Inflammatory macrophage treated with lipopolysaccharide for 1 hour (primary cell): ENCODE data around the gene PRLHR.
A peak's percentile ranks its signal among the peaks of the same experiment; 100 is the strongest.

Source experiments
- DNase-seq, 2 donors: peaks; one replicate each; pipeline ENCODE4 v3.0.0-alpha.2; 2020 to 2022

The PRLHR gene

DNA sequence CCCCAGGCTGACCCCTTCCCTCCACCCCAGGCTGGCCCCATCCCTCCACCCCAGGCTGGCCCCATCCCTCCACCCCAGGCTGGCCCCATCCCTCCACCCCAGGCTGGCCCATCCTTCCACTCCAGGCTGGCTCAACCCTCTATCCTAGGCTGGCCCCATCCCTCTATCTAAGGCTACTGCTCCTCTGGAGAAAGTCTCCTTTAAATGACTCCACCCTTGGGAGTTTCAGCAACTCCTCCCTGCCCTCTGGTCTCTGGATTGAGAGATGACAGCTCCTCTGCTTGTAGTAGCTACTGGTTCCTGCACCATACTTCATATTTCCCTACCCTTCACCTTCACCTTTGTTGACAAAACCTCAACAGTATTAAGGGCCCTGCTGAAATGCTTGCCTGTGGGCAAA, 8.5 kb downstream of the PRLHR start:
- DNase-seq: no peak

GRCh38 chr10:118585794-118586193, 9.7 kb downstream of the PRLHR start:
- no peak for DNase-seq

GRCh38 chr10:118585234-118585633, 10.2 kb downstream of the PRLHR start:
- no peak for DNase-seq

DNA sequence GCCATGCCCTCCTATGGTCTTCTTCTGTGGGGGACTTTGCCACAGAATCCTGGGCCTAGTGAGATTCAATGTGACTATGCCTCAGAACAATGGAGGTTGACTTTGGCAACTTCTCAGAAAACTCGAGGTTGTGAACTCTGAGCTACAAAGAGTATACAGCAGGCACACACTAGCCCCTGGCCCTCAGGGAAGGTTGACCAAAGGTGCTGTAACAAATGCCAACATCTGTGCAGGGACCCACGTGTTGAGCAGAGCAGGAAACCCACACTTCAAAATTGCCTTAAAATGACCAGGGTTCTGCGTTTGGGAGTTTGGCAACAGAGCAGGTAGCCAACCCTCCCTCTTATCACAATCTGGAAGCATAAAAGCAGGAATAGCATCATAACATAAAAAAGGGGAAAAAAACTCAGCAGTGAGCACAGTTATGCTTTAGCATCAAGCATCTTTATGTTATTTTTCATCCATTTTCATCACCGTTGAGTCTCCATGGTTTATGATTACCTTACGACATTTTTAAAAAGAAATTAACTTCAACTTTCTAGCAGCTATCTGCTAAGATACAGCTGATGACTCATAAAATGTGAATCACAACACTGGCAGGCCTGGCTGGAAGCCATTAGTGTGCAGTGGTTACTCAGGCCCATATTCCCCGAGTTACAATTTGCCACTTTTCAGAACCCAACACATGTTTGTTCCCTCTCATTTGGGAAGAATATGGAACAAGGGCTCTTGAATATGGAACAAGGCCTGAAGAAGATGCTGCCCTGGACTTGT, 11.1 kb downstream of the PRLHR start:
- DNase-seq: no peak

DNA sequence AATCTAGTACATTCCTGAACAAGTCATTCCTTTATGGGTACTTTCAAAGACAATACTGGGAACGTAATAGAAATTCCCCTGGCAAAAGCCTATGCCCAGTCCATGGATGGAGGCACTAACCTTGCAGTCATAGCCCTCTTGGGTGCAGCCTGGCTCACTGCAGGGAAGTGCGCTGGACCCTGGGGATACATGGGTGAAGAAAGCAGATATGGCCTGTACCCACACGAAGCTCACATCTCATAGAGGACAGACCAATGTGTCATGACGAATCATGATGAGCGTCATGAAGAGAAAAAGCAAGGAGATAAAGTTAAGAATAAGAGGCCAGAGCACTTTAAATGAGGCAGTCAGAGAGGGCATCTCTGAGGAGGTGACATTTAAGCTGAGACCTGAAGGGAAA, 11.8 kb downstream of the PRLHR start:
- no peak for DNase-seq

DNA sequence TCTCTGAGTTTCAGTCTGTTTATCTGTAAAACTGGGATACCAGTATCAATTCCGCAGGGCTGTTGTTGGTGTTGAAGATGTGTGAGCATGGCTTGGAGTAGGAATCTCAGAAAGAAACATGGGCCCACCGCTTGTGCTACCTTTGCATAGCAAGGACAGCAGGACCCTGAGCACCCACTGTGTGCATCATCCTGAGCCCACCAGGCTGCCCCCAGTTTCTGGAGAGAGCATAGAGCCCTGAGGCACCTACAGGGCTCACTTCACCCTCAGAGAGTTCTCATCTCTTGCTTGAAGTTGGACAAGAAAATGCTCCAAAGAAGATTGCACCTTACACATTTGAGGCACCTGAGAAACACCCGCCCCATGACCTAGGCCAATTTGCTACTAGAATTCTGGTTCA, 12.9 kb downstream of the PRLHR start:
- DNase-seq: no peak

- DNase-seq: no peak
These were observed 14.1 kb downstream of the PRLHR start for GRCh38 chr10:118581340-118581739.

GRCh38 chr10:118580702-118581101, 14.7 kb downstream of the PRLHR start:
- no peak for DNase-seq

GRCh38 chr10:118573512-118573911, 21.9 kb downstream of the PRLHR start:
- no peak for DNase-seq

DNA sequence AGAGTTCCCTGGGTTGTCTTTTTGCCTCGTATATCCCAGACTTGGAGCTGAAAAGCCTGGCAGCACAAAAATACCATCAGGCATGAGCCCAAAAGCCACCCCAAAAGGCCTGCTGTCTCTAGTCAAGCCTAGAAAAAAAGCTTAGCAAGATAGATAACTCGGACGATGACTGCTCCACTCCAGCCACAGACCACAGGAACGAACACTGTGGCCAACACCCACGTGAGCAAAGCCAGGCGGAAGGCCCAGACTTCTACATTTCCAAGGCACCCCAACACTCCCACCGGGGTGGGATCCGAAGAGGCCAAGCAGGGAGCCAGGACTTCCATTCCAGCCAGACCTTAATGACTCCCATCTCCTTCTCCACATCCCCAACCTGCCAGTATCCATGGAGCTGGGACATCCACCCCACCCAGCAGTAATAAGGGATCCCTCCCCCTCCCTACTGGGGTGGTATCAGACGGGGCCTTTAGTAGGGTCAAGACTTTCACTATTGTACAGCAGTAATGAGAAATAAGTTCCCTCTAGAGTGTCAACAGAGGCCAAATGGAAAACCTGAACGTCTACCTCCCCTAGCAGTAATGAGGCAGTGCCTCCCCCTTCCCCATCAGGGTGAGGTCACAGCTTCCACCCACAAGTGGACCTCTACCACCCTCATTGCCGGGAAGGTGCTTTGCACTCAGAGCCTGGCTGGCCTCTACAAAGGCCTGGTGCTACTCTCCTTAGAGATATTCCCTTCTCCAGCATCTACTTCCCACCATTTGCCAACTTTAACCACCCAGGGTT, 23.0 kb downstream of the PRLHR start:
- DNase-seq: no peak

DNA sequence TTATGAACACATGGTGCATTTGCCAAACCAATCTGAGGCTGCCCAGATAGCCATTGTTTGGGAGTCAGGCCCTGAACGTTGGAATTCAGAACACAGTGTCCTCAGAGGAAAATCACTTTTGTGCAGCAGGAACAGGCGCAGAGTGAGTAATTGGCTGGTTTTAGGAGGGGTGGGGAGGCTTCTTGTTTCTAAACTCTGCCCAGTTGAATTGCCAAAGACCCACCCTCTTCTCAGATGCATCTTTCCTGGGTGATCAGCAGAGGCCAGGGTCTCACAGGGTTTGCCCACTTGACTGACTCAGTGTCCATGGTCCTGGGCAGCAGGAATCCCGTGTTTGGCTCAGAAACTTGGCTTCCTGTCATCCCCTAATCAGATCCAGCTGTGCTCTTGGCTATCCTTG, 24.3 kb downstream of the PRLHR start:
- DNase-seq: no peak

GRCh38 chr10:118570591-118570990, 24.9 kb downstream of the PRLHR start:
- no peak for DNase-seq

GRCh38 chr10:118569882-118570252, 25.6 kb downstream of the PRLHR start:
- no peak for DNase-seq

DNA sequence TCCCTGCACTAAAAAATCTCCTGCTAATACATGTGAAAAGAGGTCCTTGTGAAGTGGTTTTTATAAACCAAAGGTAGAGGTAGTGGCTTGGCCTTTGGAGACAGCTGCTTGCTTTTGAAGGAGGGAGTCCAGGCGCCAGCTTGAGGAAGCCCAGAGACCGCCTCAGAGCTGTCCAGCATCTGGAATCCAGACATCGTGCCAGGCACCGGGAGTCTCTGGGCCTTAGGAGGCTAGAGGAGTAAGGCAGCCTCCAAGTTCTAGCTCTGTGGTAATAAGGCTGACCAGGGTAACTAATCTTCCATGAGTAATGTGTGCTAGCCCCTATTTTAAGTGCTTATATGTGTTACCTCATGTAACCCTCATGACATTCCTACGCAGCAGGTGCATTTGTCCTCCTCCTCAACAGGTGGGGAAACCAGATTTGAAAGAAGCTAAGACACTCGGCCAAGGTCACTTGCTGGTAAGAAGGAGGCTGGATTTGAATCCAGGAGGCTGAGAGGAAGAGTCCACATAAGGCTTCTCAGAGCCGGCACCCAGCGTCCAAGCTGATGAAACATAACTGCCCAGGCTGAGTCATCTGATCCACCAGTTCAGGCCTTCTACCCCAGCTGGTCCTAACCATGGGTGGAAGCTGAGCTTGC, 26.1 kb downstream of the PRLHR start:
- no peak for DNase-seq

DNA sequence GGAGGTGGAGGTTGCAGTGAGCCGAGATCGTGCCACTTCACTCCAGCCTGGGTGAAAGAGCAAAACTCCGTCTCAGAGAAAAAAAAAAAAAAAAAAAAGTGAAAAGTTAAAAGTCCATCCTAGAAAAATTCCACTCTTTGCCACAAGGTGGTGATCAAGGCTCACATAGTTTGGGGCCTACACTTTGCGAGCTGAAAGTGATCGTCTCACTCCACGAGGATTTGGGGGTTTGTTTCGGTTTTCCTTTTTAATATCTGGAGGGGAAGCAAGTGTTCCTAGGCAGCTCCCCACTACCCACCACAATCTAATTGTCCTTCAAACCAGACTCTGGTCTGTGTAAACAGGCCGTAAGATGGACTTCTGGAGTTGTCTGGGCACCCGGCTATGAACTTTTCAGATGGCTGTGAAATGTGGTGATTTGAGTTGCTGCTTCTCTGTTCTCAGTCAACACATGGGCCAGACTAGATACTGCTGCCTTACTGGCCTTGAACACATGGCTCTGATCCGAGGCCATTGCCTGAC, 27.1 kb downstream of the PRLHR start:
- peak; percentile 47 to 91 for DNase-seq

DNA sequence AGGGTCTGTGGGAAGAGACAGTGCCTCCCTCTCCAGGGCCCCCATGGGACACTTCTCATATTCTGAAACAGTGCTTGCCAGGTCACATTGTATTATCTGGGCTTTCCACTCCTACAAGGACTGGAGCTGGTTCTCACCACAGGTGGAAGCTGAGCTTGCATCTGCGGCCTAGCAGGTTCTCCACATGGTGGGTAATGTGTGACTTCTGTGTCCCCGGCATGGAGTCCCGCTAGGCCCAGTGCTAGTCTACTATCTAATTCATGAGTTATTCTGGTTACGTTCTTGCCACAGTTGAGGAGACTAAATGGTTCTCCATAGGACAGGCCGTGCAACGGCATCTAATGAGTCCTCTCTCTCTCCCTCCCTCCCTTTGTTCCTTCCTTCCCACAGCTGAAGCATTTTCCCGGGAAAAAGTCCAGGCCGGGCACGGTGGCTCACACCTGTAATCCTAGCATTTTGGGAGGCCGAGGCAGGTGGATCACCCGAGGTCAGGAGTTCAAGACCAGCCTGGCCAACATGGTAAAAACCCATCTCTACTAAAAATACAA, 27.7 kb downstream of the PRLHR start:
- DNase-seq: no peak

GRCh38 chr10:118566911-118567310, 28.5 kb downstream of the PRLHR start:
- DNase-seq: no peak

- DNase-seq: no peak
These were observed 30.0 kb downstream of the PRLHR start for GRCh38 chr10:118565301-118566075.

- DNase-seq: no peak
These were observed 30.8 kb downstream of the PRLHR start for GRCh38 chr10:118564652-118565051.

GRCh38 chr10:118564114-118564513, 31.3 kb downstream of the PRLHR start:
- DNase-seq: no peak

- DNase-seq: no peak
These were observed 32.0 kb downstream of the PRLHR start for GRCh38 chr10:118563373-118563890.

DNA sequence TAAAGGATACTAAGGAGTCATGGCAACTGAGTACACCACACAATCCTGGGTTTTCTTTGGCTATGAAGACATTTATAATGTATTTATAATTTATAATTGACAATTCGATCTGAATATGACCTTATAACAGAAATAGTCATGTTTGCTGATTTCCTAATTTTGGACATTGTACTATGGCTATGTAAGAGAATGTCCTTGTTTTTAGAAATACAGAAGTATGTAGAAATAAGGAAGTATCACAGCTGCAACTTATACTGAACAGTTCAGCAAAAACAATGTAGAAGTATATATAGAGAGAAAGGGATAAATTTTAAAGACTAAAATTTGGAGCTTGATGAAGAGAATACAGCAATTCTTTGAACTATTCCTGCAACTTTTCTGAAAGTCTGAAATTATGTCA, 32.6 kb downstream of the PRLHR start:
- DNase-seq: peak; percentile 63 to 73
